ENCODE data around the gene FBXO42. TPM values are rescaled to one million over a fixed set of nuclear protein-coding genes. Genes with fewer than 3 reads are reported as not detected.

The FBXO42 gene
- polyA plus RNA-seq, 1 experiment: 15.1 TPM

DNA sequence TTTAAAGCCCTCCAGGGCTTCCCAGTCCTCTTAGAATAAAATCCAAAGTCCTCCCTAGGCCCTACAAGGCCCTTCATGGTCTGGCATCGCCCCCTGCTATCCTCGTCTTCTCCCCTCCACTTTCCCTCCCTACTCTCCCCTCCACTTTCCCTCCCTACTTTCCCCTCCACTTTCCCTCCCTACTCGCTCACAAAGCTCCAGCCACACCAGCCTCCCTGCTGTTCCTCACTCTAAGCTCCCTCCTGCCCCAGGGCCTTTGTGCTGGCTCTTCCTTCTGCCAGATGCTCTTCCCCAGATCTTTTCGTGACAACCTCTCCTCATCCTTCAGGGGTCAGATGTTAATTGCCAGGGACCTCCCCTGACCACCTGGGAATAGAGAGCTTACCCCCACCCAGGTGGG is 152.6 kb downstream of the FBXO42 start:
- no peak for DNase-seq (ENCODE audit: low read depth, low spot score)
- TF ChIP-seq, protein P1, sequence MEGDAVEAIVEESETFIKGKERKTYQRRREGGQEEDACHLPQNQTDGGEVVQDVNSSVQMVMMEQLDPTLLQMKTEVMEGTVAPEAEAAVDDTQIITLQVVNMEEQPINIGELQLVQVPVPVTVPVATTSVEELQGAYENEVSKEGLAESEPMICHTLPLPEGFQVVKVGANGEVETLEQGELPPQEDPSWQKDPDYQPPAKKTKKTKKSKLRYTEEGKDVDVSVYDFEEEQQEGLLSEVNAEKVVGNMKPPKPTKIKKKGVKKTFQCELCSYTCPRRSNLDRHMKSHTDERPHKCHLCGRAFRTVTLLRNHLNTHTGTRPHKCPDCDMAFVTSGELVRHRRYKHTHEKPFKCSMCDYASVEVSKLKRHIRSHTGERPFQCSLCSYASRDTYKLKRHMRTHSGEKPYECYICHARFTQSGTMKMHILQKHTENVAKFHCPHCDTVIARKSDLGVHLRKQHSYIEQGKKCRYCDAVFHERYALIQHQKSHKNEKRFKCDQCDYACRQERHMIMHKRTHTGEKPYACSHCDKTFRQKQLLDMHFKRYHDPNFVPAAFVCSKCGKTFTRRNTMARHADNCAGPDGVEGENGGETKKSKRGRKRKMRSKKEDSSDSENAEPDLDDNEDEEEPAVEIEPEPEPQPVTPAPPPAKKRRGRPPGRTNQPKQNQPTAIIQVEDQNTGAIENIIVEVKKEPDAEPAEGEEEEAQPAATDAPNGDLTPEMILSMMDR (IDR thresholded peaks at IDR 0.05; ENCODE audit: low read depth, low read length): no peak
- CTCF ChIA-PET: interaction anchor here (0.6 to 0.7 kb wide), 2 partner anchors 10 to 121 kb away, joined by 3 to 7 read pairs; no protein-coding TSS in a partner anchor
- POLR2A ChIA-PET: interaction anchor here (1.0 kb wide), 1 partner anchor 38 kb away, joined by 3 read pairs; no protein-coding TSS in a partner anchor
- no peaks in the 10 kb centered on the region for H3K27me3 ChIP-seq (ENCODE audit: control insufficient read depth, insufficient read depth, low read length)
- H3K9me3 ChIP-seq (ENCODE audit: control insufficient read depth, insufficient read depth, low read length): no peaks in the 10 kb centered on the region
- H3K27ac ChIP-seq (ENCODE audit: low read depth, low read length): no peak overlapping the region
- no peak overlapping the region for H3K4me3 ChIP-seq (ENCODE audit: low read depth, low read length)

DNA sequence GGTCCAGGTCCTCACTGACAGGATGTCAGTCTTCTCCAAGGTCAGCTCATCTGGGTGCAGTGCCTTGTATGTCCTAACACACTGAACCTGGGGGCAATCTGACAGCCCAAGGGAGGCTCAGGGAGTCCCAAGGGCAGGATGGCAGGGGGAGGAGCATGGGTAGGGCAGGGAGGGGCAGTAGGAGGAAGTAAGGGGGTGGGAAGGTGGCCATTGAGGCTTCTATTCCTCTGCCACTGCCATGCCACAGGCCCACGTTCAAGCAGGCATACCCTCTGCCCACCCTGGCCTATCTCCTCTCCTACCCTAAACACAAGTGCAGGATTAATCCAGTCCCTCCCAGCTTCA is 153.2 kb downstream of the FBXO42 start:
- no peaks in the 10 kb centered on the region for H3K27me3 ChIP-seq (ENCODE audit: control insufficient read depth, insufficient read depth, low read length)
- DNase-seq (ENCODE audit: low read depth, low spot score): no peak
- no peak overlapping the region for H3K27ac ChIP-seq (ENCODE audit: low read depth, low read length)
- POLR2A ChIA-PET: interaction anchor here (1.0 kb wide), 1 partner anchor 37 kb away, joined by 3 read pairs; no protein-coding TSS in a partner anchor
- H3K9me3 ChIP-seq (ENCODE audit: control insufficient read depth, insufficient read depth, low read length): no peaks in the 10 kb centered on the region
- H3K4me3 ChIP-seq (ENCODE audit: low read depth, low read length): no peak overlapping the region
- TF ChIP-seq, protein P1 (IDR thresholded peaks at IDR 0.05; ENCODE audit: low read depth, low read length): no peak
- CTCF ChIA-PET: no interaction called here

DNA sequence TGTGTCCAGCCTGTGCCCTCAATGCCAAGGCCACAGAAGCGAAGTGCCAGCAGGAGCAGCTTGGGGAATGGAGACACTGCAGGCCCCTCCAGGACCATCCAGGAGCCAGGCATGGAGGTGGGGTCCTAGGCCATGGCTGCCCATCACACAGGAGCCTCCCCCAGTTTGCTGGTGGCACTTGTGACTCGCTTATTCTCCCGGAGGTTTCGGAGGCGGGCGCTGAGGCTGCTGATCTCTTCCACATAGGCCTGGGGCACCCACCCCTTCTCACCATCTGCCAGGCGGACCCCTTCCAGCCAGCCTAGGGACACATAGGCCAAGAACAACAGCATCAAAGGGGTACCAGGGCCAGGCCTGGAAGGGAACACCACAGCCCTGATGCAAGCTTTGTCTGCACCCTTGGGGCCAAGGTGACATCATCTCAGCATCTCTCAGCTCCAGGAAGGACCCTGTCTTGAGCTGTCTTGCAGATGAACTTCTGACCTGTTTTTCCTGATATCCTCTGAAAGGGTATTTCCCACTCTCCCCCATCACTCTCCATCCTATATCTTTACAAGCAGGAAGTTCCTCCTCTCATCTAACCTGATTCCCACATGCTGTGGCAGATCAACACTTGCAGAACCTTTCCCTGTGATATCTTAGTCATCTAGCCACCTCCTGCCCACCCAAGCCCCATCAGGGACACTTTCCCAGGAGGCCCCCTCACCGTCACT is 153.7 kb downstream of the FBXO42 start:
- DNase-seq (ENCODE audit: low read depth, low spot score): no peak
- POLR2A ChIA-PET: no interaction called here
- TF ChIP-seq, protein P1 (IDR thresholded peaks at IDR 0.05; ENCODE audit: low read depth, low read length): no peak
- Histone ChIP-seq H3K27me3 (ENCODE audit: control insufficient read depth, insufficient read depth, low read length) (no peaks in the 10 kb centered on the region), H3K9me3 (ENCODE audit: control insufficient read depth, insufficient read depth, low read length) (no peaks in the 10 kb centered on the region), H3K4me3 (ENCODE audit: low read depth, low read length) (no peak overlapping the region), H3K27ac (ENCODE audit: low read depth, low read length) (no peak overlapping the region)
- CTCF ChIA-PET: no interaction called here

DNA sequence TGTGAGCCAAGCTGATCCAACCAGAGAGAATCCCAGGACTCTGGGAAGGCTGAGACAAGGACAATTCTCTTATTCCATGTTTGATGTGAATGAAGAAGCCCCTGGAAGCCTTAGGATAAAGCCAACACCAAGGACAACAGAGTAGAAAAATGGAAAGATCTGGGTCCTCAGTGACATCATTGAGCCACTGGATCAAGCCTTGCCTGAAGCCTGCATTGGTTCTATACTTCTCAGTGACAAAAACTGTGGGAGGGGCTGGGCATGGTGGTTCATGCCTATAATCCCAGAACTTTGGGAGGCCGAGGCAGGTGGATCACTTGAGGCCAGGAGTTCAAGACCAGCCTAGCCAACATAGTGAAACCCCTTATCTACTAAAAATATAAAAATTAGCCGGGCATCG is 155.4 kb downstream of the FBXO42 start:
- no peaks in the 10 kb centered on the region for H3K9me3 ChIP-seq (ENCODE audit: control insufficient read depth, insufficient read depth, low read length)
- H3K4me3 ChIP-seq (ENCODE audit: low read depth, low read length): no peak overlapping the region
- no peak for DNase-seq (ENCODE audit: low read depth, low spot score)
- ChIA-PET CTCF (interaction anchor here (1.0 kb wide), 1 partner anchor 118 kb away, joined by 4 read pairs; no protein-coding TSS in a partner anchor), POLR2A (no interaction called here)
- H3K27me3 ChIP-seq (ENCODE audit: control insufficient read depth, insufficient read depth, low read length): no peaks in the 10 kb centered on the region
- TF ChIP-seq, protein P1 (IDR thresholded peaks at IDR 0.05; ENCODE audit: low read depth, low read length): no peak
- no peak overlapping the region for H3K27ac ChIP-seq (ENCODE audit: low read depth, low read length)

Small RNA genes within 50 kb of the gene (small RNA-seq; reads per million reads assigned to genes)
- gene MT1XP1 (ENCODE audit: insufficient read length, low read depth): not detected

Other genes starting within 250 kb of the FBXO42 start
- gene EPHA2, start 196.4 kb downstream of the FBXO42 start, polyA plus RNA-seq (2011; rRNA removed): 19.1 and 26.0 TPM in 2 replicates
- 6.7 and 9.5 TPM in 2 replicates for gene ARHGEF19, start 139.8 kb downstream of the FBXO42 start, polyA plus RNA-seq (2011; rRNA removed)
- gene CPLANE2, start 115.3 kb downstream of the FBXO42 start, polyA plus RNA-seq (2011; rRNA removed): 3.6 and 5.7 TPM in 2 replicates
- 92.0 and 119 TPM in 2 replicates for gene SZRD1, start 14.8 kb upstream of the FBXO42 start, polyA plus RNA-seq (2011; rRNA removed)
- gene SPATA21, start 84.9 kb upstream of the FBXO42 start, polyA plus RNA-seq (2011; rRNA removed): 0.04 TPM in 1 of 2 replicates, not detected in the other
- 108 and 111 TPM in 2 replicates for gene NECAP2, start 88.2 kb upstream of the FBXO42 start, polyA plus RNA-seq (2011; rRNA removed)
- under 0.01 TPM in 1 of 2 replicates, not detected in the other for gene RNU1-1, start 161.8 kb upstream of the FBXO42 start, polyA plus RNA-seq (2011; rRNA removed)

Measured in AG04450 (cell line).